ENCODE data around the gene GOLGA6C.

DNA sequence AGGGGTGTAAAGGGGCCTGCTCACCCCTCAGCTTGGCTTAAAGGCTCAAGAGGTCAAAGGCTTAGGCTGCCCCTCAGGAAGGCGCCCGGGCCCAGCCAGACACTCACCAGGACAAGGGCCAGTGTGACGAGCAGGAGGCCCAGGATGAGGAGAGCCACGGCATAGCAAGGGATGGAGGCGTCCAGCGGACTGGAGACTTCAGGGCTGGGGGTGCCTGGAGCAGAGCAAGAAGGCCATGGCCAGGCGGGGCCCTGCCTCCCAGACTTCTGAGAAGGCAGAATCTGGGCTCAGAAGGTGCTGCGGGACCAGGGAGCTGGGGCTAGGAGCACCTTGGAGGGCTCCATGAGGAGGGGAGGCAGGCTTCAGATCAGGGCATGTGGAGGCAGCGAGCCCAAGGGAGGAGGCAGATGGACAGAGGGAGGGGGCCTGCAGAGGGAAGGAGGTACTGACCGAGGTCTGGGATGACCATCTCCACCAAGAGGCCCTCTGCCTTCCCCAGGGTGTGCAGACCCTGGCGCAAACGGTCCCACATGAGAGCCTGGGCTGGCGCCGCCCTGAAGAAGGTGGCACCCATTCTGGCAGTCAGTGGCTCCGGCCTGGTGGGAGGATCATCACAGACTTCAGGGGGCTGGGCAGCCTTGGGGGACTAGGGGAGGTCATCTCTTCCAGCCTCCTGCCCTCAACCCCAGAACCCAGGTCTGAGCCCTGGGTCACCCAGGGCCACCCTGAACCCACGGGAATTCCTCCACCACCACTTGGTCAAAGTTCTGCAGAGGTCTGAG is 32.0 kb upstream of the GOLGA6C start:
- no peak for TF ChIP-seq EZH2 (optimal IDR thresholded peaks at IDR 0.05; ENCODE audit: low read depth, low read length)
- TF ChIP-seq, protein P1, sequence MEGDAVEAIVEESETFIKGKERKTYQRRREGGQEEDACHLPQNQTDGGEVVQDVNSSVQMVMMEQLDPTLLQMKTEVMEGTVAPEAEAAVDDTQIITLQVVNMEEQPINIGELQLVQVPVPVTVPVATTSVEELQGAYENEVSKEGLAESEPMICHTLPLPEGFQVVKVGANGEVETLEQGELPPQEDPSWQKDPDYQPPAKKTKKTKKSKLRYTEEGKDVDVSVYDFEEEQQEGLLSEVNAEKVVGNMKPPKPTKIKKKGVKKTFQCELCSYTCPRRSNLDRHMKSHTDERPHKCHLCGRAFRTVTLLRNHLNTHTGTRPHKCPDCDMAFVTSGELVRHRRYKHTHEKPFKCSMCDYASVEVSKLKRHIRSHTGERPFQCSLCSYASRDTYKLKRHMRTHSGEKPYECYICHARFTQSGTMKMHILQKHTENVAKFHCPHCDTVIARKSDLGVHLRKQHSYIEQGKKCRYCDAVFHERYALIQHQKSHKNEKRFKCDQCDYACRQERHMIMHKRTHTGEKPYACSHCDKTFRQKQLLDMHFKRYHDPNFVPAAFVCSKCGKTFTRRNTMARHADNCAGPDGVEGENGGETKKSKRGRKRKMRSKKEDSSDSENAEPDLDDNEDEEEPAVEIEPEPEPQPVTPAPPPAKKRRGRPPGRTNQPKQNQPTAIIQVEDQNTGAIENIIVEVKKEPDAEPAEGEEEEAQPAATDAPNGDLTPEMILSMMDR (IDR thresholded peaks at IDR 0.05; ENCODE audit: low read length), result no peak

All from MM.1S (cell line).